Muscle layer of duodenum (tissue), 2 donors: ENCODE results near the gene CCDC71.
A peak's percentile ranks its signal among the peaks of the same experiment; 100 is the strongest.

Experiments used
- H3K27ac ChIP-seq: one replicate; pipeline ENCODE4 v1.7.0; 2013; ENCODE audit warnings: mild to moderate bottlenecking, low read length
- H3K27me3 ChIP-seq: one replicate; pipeline ENCODE4 v1.7.0; 2013; ENCODE audit warnings: low read depth, mild to moderate bottlenecking, control low read depth, low read length
- H3K36me3 ChIP-seq, 2 donors: one replicate each; pipeline ENCODE4 v1.7.0; 2013; ENCODE audit warnings: low read length in 2 of 2, control low read depth in 1 of 2, mild to moderate bottlenecking in 1 of 2; ENCODE audit not compliant: insufficient read depth in 2 of 2, control insufficient read depth in 1 of 2
- H3K4me1 ChIP-seq, 2 donors: one replicate each; pipeline ENCODE4 v1.7.0; 2013; ENCODE audit warnings: low read length in 2 of 2, mild to moderate bottlenecking in 2 of 2, control low read depth in 1 of 2, moderate library complexity in 1 of 2; ENCODE audit not compliant: insufficient read depth in 2 of 2, control insufficient read depth in 1 of 2
- H3K4me3 ChIP-seq, 2 donors: one replicate each; pipeline ENCODE4 v1.7.0; 2013; ENCODE audit warnings: low read length in 2 of 2, low read depth in 1 of 2, mild to moderate bottlenecking in 1 of 2
- H3K9me3 ChIP-seq, 2 donors: one replicate each; pipeline ENCODE4 v1.7.0; 2013; ENCODE audit warnings: low read length in 2 of 2, control low read depth in 1 of 2, mild to moderate bottlenecking in 1 of 2; ENCODE audit not compliant: control insufficient read depth in 1 of 2
- donor health status: healthy.

Gene CCDC71

GRCh38 chr3:49165771-49166751, at the start of gene CCDC71:
TSS of gene CCDC71 (minus strand) at chr3:49166331. CDS start at chr3:49164208, 2,123 bp downstream.
- Histone ChIP-seq H3K9me3 (no peaks in the 10 kb centered on the region), H3K36me3 (peaks cover 18 to 19% of the 10 kb centered on the region in 2 donors), H3K4me1 (peaks cover 19 to 27% of the 10 kb centered on the region in 2 donors), H3K4me3 (peak within 1 kb of the TSS; percentile 89 to 97), H3K27me3 (no peaks in the 10 kb centered on the region), H3K27ac (peak within 1 kb of the TSS; percentile 83)

- Histone ChIP-seq H3K36me3 (no peaks in the 10 kb centered on the region), H3K9me3 (peaks cover 0 to 6% of the 10 kb centered on the region in 2 donors), H3K4me3 (no peak overlapping the region), H3K27me3 (no peaks in the 10 kb centered on the region), H3K27ac (no peak overlapping the region), H3K4me1 (peaks cover 0 to 14% of the 10 kb centered on the region in 2 donors)
Observed at GRCh38 chr3:49213998-49214397, 47.9 kb upstream of the CCDC71 start.

GRCh38 chr3:49213541-49213943, 47.4 kb upstream of the CCDC71 start:
- Histone ChIP-seq H3K36me3 (no peaks in the 10 kb centered on the region), H3K9me3 (peaks cover 0 to 6% of the 10 kb centered on the region in 2 donors), H3K4me1 (peaks cover 0 to 10% of the 10 kb centered on the region in 2 donors), H3K27me3 (no peaks in the 10 kb centered on the region), H3K4me3 (no peak overlapping the region), H3K27ac (no peak overlapping the region)

- no peaks in the 10 kb centered on the region for H3K9me3 ChIP-seq
- H3K4me1 ChIP-seq = peaks cover 0 to 4% of the 10 kb centered on the region in 2 donors
- no peaks in the 10 kb centered on the region for H3K27me3 ChIP-seq
- peak overlapping the region in 1 of 2 donors; percentile 57 for H3K4me3 ChIP-seq
- no peak overlapping the region for H3K27ac ChIP-seq
- H3K36me3 ChIP-seq = no peaks in the 10 kb centered on the region
Observed at GRCh38 chr3:49199900-49200281, 33.8 kb upstream of the CCDC71 start.

- Histone ChIP-seq H3K9me3 (no peaks in the 10 kb centered on the region), H3K36me3 (no peaks in the 10 kb centered on the region), H3K27me3 (no peaks in the 10 kb centered on the region), H3K4me1 (peaks cover 0 to 4% of the 10 kb centered on the region in 2 donors), H3K4me3 (peak overlapping the region in 1 of 2 donors; percentile 57), H3K27ac (no peak overlapping the region)
Observed at GRCh38 chr3:49199239-49199899, 33.2 kb upstream of the CCDC71 start.

DNA sequence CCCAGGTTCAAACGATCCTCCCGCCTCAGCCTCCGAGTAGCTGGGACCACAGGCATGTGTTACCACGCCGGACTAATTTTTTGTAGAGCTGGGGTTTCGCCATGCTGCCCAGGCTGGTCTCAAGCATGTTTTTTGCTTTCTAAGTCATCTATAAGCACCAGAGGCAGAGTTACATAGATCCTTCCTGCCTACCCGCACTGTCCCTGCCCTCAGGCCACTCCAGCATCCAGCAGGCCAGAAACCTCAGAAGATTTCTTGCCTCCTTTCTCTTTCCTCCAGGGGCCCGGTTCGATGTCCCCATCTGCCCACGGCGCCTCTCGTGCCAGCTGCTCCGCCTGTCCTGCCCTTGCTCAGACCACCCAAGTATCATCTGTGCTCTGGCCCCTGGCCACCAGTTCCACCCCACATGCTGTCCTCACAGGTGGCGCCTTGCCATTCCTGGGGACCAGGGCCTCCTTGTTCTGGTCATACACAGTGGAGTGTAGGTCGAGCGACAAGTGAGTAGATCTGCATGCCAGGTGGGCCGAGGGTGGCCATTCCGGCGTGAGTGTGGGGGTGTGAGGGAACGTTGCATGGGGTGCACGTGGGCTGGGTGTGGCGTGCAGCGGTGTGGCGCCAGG, 32.6 kb upstream of the CCDC71 start:
- peak overlapping the region in 1 of 2 donors; percentile 57 for H3K4me3 ChIP-seq
- no peaks in the 10 kb centered on the region for H3K27me3 ChIP-seq
- H3K4me1 ChIP-seq = peaks cover 0 to 4% of the 10 kb centered on the region in 2 donors
- no peaks in the 10 kb centered on the region for H3K36me3 ChIP-seq
- H3K27ac ChIP-seq = no peak overlapping the region
- no peaks in the 10 kb centered on the region for H3K9me3 ChIP-seq

- Histone ChIP-seq H3K27me3 (no peaks in the 10 kb centered on the region), H3K27ac (no peak overlapping the region), H3K36me3 (no peaks in the 10 kb centered on the region), H3K9me3 (no peaks in the 10 kb centered on the region), H3K4me1 (peaks cover 0 to 4% of the 10 kb centered on the region in 2 donors), H3K4me3 (no peak overlapping the region)
Observed at GRCh38 chr3:49198161-49198560, 32.0 kb upstream of the CCDC71 start.

DNA sequence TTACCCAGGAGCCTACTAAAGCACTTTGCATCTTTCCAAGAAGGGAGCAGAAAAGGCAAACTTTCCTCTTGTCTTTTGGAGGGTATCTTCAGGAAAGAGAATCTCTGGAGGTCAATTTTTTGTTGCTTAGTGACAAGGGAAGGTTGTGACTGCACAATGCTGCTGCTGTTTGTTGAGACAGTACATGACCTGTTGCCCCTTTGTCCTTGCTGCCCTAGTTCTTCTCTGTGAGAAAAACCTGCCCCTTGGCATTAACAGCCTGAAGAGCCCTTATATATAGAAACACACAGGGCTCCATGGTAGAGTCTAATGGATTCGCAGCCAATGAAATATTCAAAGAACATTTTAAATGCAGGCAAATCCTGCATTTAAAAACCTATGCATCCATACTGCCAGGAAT, 25.6 kb upstream of the CCDC71 start:
- no peak overlapping the region for H3K4me3 ChIP-seq
- no peak overlapping the region for H3K27ac ChIP-seq
- H3K9me3 ChIP-seq = no peaks in the 10 kb centered on the region
- no peaks in the 10 kb centered on the region for H3K27me3 ChIP-seq
- no peaks in the 10 kb centered on the region for H3K36me3 ChIP-seq
- H3K4me1 ChIP-seq = no peaks in the 10 kb centered on the region

DNA sequence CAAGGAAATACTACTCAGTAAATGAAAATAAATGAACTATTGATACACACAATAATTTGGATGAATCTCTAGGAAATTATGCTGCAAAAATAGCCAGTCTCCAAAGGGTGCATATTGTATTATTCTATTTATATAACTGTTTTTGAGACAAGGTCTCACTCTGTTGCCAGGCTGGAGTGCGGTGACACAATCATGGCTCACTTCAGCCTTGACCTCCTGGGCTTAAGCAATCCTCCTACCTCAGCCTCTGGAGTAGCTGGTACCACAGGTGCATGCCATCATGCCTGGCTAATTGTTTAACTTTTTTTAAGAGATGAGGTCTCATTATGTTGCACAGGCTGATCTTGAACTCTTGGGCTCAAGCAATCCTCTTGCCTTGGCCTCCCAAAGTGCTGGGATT, 17.7 kb upstream of the CCDC71 start:
- Histone ChIP-seq H3K4me1 (no peaks in the 10 kb centered on the region), H3K36me3 (no peaks in the 10 kb centered on the region), H3K27me3 (no peaks in the 10 kb centered on the region), H3K4me3 (no peak overlapping the region), H3K27ac (no peak overlapping the region), H3K9me3 (no peaks in the 10 kb centered on the region)

- H3K4me1 ChIP-seq = no peaks in the 10 kb centered on the region
- H3K4me3 ChIP-seq = no peak overlapping the region
Observed at GRCh38 chr3:49182682-49183081, 16.6 kb upstream of the CCDC71 start.

DNA sequence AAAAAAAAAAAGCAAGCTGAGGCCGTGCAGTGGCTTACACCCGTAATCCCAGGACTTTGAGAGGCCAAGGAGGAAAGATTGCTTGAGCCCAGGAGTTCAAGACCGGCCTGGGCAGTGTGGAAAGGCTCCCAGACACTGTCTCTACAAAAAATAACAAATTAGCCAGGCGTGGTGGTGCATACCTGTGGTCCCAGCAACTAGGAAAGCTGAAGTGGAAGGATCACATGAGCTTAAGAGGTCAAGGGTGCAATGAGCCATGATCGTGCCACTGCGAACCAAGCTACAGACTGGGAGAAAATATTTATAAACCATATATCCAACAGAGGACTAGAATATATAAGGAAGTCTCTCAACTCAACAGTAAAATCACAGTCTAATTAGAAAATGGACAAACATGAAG, 15.2 kb upstream of the CCDC71 start:
- Histone ChIP-seq H3K9me3 (no peaks in the 10 kb centered on the region), H3K4me3 (no peak overlapping the region), H3K27ac (no peak overlapping the region), H3K4me1 (no peaks in the 10 kb centered on the region), H3K27me3 (no peaks in the 10 kb centered on the region), H3K36me3 (peaks cover 0 to 9% of the 10 kb centered on the region in 2 donors)

More at GRCh38 chr3:49182682-49183081, 16.6 kb upstream of the CCDC71 start:
- Histone ChIP-seq H3K27ac (no peak overlapping the region), H3K9me3 (no peaks in the 10 kb centered on the region), H3K27me3 (no peaks in the 10 kb centered on the region), H3K36me3 (peaks cover 0 to 6% of the 10 kb centered on the region in 2 donors)
